Measurements from ENCODE around the gene PCDH15. TPM values are rescaled to one million over a fixed set of nuclear protein-coding genes. Genes with fewer than 3 reads are reported as not detected.

Gene PCDH15
- 1 to 10 TPM in 1 of 4 donors, under 1 TPM in 1, not detected in 2; 0.70 to 2.3 TPM for total RNA-seq

DNA sequence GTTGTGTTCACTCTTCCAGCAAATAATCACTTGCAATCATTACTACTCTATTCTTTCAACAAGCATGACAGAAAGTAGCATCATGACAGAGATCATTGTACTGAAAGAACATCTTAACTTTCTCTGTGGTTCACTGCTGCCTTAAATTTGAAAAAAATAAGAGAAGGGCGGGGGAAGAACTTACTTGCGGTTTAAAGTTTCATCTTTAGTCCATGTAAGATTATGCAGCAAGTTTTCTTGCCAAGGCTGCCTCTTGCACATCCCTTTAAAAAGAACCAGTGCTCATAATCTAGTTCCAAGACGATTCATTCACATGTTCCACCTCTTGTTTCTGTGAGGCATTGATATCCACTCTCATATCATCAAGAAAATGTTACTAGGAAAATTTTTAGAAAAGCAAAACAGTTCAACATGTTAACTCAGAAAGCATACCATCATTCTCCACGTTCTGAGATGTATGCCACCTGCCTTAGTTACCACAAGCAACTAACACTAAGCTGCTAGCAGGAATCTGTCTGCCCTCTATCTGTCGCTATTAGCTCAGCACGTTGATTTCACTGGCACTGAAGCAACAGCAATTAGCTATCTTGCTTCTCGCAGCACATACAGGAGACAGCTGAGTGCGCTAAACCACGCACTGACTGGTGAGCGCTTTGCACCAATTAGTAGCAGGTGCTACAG lies at the start of gene PCDH15:
Gene PCDH15, minus strand, starts transcription at position 491 of the 681 bp plus-strand sequence. CDS start 136,969 bp downstream, outside the sequence.
- Histone ChIP-seq H3K4me1 (no peaks in the 10 kb centered on the region), H3K9me3 (no peaks in the 10 kb centered on the region), H3K27ac (no peak within 1 kb of the TSS), H3K4me3 (no peak within 1 kb of the TSS), H3K27me3 (no peaks in the 10 kb centered on the region), H3K36me3 (no peaks in the 10 kb centered on the region)
- intact Hi-C loops (cut with DNase I; ENCODE audit: low total_unique reads), result no loop called here
- DNase-seq, result no peak
- TF ChIP-seq, protein P1, sequence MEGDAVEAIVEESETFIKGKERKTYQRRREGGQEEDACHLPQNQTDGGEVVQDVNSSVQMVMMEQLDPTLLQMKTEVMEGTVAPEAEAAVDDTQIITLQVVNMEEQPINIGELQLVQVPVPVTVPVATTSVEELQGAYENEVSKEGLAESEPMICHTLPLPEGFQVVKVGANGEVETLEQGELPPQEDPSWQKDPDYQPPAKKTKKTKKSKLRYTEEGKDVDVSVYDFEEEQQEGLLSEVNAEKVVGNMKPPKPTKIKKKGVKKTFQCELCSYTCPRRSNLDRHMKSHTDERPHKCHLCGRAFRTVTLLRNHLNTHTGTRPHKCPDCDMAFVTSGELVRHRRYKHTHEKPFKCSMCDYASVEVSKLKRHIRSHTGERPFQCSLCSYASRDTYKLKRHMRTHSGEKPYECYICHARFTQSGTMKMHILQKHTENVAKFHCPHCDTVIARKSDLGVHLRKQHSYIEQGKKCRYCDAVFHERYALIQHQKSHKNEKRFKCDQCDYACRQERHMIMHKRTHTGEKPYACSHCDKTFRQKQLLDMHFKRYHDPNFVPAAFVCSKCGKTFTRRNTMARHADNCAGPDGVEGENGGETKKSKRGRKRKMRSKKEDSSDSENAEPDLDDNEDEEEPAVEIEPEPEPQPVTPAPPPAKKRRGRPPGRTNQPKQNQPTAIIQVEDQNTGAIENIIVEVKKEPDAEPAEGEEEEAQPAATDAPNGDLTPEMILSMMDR (IDR thresholded peaks at IDR 0.05), result peak in 1 of 4 experiments; percentile 17
- TF ChIP-seq POLR2A (IDR thresholded peaks at IDR 0.05), result no peak

DNA sequence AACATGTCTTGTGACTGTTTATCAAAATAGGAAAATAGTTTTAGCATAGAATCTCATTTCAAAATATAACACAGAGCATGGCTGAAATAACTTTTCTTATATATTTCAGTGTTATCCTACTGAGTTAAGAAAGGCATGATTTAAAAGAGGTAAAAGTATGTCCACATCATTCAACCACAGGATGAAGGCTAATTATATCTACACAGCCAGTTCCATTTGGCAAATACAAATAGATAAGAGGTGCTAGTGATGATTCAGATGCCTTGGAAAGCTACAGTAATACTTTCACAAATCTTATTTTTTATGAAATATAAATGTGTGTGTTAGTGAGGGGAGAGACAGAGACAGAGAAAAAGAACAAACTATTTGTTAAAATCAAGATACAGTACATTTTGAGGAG lies 42.9 kb upstream of the PCDH15 start:
- H3K27ac ChIP-seq, result no peak overlapping the region
- DNase-seq, result no peak
- H3K9me3 ChIP-seq, result no peaks in the 10 kb centered on the region
- TF ChIP-seq, protein P1 (IDR thresholded peaks at IDR 0.05), result no peak
- no peak for TF ChIP-seq POLR2A (IDR thresholded peaks at IDR 0.05)
- no peaks in the 10 kb centered on the region for H3K36me3 ChIP-seq
- no peaks in the 10 kb centered on the region for H3K4me1 ChIP-seq
- H3K27me3 ChIP-seq, result no peaks in the 10 kb centered on the region
- no peak overlapping the region for H3K4me3 ChIP-seq
- intact Hi-C loops (cut with DNase I; ENCODE audit: low total_unique reads), result no loop called here

DNA sequence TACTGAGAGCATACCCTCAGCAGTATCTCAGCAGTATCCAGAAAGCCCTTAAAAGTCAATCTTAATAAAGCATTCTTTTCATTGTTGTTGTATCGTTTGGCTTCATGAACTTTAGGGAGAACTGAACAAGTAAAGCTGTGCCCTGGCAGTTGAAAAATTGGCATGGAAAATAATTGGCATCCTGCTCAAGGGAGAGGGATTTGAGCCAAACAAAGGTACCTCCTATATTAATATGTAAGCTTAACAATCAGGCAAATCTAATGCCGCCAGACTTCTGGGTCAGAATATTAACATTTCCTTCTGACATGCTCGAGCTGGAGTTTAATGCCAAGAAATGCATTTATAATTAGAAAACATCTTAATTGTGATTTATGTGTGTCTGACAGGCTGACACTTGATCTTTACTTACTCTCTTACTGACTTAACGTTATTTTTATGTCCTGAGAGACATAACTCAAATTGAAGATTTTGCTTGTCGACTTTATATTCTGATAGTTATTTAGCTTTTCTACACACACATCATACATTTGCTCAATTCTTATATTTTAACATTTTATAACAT lies 42.1 kb upstream of the PCDH15 start:
- H3K4me1 ChIP-seq, result no peaks in the 10 kb centered on the region
- intact Hi-C loops (cut with DNase I; ENCODE audit: low total_unique reads), result no loop called here
- H3K4me3 ChIP-seq, result no peak overlapping the region

DNA sequence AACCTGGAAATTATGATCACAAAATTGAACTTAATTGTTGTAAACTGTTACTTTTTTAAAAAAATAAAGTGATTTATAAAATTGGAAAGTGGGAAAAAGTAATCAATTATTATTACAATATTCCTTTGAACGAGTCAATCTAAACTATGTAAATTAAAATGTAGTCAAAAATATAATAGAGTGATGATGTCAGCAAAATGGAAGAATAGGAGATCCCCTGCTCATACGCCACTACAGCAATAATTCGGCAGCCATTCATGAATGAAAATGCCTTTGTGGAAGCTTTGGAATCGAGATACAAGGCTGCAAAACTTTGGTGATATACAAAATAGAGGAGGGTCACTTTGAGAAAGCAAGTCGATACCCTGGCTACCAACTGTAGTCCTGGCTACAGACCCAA lies 36.4 kb upstream of the PCDH15 start:
- no peaks in the 10 kb centered on the region for H3K27me3 ChIP-seq
- no peak for TF ChIP-seq POLR2A (IDR thresholded peaks at IDR 0.05)

More for the DNA sequence above, 42.1 kb upstream of the PCDH15 start:
- Histone ChIP-seq H3K36me3 (no peaks in the 10 kb centered on the region), H3K9me3 (no peaks in the 10 kb centered on the region), H3K27me3 (no peaks in the 10 kb centered on the region), H3K27ac (no peak overlapping the region)
- TF ChIP-seq POLR2A (IDR thresholded peaks at IDR 0.05), result no peak
- TF ChIP-seq, protein P1 (IDR thresholded peaks at IDR 0.05), result no peak
- no peak for DNase-seq

DNA sequence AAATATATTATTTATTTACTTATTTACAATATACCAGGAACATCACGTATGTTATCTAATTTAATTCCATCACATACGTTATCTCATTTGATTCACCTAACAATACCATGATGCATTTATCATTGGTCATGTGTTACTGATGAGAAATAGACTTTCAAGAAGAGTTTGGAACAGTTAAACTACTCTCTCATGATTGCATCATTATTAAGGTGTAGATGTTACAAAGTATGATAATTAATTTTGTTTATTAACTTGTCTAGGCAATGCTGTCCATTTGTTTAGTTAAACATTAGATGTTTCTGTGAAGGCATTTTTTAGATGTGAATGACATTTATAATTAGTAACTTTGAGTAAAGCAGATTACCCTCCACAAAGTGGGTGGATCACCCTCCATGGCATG lies 32.0 kb upstream of the PCDH15 start:
- Histone ChIP-seq H3K27me3 (no peaks in the 10 kb centered on the region), H3K27ac (no peak overlapping the region), H3K4me3 (no peak overlapping the region), H3K36me3 (no peaks in the 10 kb centered on the region), H3K9me3 (no peaks in the 10 kb centered on the region), H3K4me1 (no peaks in the 10 kb centered on the region)
- TF ChIP-seq, protein P1 (IDR thresholded peaks at IDR 0.05), result no peak
- TF ChIP-seq POLR2A (IDR thresholded peaks at IDR 0.05), result no peak
- no peak for DNase-seq
- intact Hi-C loops (cut with DNase I; ENCODE audit: low total_unique reads), result no loop called here

More for the DNA sequence above, 36.4 kb upstream of the PCDH15 start:
- Histone ChIP-seq H3K27ac (no peak overlapping the region), H3K4me1 (no peaks in the 10 kb centered on the region), H3K4me3 (no peak overlapping the region), H3K36me3 (no peaks in the 10 kb centered on the region), H3K9me3 (no peaks in the 10 kb centered on the region)
- intact Hi-C loops (cut with DNase I; ENCODE audit: low total_unique reads), result no loop called here
- DNase-seq, result no peak
